ENCODE results near the gene AIRE.
"Not testable (repeated sequence)": the region's sequence is repeated elsewhere in the genome, so short reads cannot be mapped to it uniquely, and the experiment has no call there.

AIRE gene

DNA sequence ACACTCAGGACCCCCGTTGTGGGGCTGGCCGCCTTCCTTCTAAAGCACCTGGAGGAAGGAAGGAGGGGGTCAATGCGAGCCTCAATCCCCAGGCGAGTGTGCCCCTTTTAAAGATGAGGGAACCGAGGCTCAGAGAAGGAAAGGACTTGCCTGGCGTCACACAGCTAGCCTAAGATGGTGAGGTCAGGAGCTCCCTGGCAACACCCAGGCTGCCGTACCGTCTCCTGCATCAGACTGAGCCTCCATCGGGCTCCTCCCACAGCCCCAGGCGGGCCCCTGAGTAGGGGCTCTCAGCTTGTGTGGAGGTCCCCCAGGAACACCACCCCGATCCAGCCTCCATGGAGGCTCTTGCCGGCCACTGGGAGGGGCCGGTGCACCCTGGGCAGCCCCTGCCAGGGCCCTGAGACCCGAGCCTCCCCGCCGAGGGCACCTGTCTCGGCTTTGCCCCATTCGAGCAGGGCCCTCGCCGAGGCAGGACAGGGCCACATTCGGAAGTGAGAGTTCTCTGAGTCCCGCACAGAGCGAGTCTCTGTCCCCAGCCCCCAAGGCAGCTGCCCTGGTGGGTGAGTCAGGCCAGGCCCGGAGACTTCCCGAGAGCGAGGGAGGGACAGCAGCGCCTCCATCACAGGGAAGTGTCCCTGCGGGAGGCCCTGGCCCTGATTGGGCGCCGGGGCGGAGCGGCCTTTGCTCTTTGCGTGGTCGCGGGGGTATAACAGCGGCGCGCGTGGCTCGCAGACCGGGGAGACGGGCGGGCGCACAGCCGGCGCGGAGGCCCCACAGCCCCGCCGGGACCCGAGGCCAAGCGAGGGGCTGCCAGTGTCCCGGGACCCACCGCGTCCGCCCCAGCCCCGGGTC, at the start of gene AIRE:
Gene AIRE, plus strand, starts transcription at position 739 of the 855 bp plus-strand sequence. CDS start 131 bp downstream, outside the sequence.
- DNase-seq (ENCODE audit: low read depth in 2 of 2) = no peak

DNA sequence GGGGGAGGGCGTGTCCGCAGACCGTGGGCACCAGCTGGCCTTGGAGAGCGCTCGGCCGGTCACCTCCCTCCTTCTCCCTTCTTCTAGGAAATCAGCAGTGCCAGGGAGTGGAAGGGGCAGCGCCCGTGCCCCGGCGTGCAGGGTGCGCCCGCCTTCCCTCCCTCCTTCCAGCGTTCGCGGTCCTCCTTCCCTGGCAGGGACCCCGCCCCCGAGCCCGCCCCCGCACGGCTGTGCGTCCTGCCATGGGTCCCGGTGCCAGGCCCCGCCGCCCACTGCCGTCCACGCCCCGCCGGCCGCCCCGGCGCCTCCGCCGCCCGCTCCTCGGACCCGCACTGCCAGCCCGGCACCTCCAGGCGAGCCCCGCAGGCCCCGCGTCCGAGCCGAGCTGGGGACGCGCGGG, 45.3 kb upstream of the AIRE start:
- DNase-seq (ENCODE audit: low read depth in 2 of 2) = not testable (repeated sequence)

DNA sequence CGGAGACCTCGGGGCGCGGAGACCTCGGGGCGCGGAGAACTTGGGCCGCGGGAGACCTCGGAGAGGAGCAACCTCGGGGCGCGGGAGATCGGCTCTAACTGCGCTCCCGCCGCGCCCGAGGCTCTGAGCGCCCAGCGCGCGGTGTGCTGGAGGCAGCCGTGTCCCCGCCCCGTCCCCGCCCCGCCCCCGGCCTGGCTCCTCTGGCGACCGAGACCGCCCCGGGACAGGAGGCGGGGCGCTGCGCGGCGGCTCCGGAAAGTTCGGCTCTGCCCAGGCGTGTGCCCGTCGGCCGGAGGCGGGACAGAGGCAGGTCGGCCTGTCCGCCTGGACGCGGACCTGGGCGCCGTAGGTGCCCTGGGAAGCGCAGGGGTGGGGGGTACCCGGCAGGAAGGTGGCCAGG, 44.8 kb upstream of the AIRE start, which contains the start of gene ICOSLG:
Gene ICOSLG, minus strand, starts transcription at position 102 of the 400 bp plus-strand sequence. CDS start 126 bp downstream, outside the sequence.
- DNase-seq (ENCODE audit: low read depth in 2 of 2) = not testable (repeated sequence)

DNA sequence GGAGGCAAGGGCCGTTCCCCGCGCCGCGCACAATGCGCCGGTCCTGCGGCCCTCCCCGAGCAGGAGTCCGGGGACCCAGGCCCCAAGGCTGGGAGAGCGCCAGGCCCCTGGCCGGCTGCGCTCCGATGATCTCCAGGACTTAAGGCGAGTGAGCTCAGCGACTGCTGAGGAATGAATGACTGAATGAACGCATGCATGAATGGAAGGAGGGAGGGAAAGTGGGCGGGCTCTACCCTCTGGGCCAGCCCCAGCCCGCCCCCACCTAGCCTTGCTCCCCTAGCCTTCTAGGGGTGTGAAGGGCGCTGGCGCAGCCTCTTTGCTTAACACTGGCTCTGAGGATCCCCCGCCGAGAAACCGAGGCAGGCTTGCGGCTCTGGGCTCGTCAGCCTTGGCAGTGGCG, 44.4 kb upstream of the AIRE start:
- DNase-seq (ENCODE audit: low read depth in 2 of 2) = not testable (repeated sequence)

DNA sequence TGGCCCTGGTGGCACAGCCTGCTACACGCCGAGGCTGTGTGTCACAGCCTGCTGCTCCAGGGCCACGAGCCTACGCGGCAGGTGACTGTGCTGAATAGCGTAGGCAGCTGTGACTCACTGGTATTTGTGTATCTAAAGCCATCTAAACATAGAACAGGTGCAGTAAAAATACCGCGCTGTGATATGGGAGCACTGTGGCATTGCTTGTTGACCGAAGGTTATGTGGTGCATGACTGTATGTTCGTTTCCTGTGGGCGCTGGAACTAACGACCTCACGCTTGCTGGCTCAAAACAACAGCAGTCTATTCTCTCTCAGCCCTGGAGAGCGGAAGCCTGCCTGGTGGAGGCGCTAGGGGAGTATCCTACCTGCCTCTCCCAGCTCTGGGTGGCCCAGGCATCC, 41.7 kb upstream of the AIRE start:
- not testable (repeated sequence) for DNase-seq (ENCODE audit: low read depth in 2 of 2)

DNA sequence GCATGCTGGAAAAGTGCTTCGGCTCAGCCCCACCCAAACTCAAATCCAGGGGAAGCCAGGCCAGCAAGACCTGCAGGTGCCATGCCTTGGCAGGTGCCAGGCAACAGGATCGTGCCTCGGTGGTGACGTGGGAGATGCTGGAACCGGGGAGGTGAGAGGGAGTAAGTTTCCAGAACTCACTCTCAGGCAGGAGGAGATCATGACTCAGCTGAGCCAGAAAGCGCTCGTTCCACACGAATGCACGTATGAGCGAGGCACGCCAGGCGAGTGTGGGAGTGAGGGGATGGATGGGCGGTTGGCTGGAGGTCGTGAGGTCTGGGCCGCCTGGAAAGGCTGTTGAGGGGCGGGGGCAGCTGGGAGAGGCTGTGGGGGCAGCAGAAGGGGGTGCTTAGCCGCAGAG, 37.8 kb upstream of the AIRE start:
- DNase-seq (ENCODE audit: low read depth in 2 of 2) = not testable (repeated sequence)

DNA sequence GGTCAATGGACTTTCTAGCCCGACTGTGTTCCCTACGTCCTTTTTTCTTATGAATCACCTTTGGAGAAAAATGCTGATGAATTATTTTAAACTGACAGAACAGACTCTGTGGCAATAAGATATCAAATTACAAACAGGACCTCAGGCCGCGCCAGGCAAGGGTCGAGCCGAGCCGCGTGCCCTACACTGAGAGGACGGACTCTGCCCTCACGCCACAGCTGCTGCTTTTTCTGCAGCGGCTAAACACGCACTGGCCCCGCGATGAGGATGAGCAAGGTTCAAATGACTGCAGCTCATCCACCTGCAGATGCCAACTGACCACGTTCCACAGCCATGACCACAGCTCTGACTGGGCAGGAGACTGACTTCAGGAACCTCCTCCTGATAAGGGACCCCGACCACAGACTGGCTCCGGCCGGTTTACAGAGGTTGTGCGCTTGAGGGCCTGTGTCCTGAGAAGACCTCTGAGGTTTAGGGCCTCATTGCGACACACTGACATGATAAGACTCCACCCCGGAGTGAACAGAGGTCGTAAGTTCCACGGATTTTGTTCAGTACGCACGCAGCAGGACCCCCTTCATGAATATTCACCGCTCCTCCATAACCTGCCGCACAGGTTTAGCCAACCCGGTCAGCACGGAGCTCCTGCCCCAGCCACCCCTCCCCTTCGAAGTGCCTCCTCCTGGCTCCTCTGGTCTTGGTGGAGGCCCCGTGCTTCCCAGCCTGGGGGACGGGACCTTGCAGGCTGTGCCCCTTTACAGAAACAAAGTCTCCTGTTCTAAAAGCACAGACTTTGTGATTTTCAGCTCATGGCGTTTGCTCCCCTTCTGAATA, 36.3 kb upstream of the AIRE start:
- DNase-seq (ENCODE audit: low read depth in 2 of 2) = not testable (repeated sequence)

DNA sequence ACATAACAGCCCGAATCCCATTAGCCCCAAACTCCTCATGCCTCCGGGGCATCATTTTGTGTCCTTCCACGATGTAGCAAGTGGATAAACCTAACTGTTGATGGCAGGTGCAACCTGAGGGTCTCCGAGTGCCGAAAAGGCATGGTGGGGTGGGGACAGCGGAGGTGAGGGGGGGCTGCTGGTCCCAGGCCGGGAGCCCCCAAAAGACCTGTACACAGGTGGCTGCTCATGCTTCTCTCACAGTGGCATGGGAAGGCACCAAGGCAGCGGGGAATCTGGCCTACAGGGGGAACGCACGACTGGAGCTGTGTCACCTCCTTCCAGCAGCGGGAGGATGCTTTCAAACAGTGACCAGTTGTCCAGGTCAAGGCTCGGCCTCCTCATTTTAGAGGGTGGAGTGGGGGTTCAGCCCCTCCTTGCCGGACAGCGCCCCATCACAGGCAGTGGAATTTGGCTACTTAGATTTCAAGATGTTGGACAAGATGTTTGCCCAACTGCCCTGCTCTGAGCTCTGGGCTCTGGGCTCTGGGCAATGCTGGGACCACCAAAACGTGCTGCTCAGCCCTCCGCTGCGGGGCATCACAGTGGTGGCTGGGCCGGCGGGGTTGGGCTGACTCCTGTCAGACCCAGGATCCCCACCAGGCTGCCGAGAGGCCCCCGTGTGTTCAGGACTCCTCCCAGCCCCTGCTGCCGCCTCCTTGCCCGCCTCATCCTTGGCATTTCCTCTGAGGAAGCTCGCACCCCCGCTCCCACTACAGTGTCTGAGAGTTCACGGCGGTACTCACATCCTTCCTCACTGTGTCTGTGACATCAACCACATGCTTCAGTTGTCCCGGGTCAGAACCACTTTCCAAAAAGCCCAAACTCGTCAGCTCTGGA, 31.6 kb upstream of the AIRE start:
- DNase-seq (ENCODE audit: low read depth in 2 of 2) = no peak

DNA sequence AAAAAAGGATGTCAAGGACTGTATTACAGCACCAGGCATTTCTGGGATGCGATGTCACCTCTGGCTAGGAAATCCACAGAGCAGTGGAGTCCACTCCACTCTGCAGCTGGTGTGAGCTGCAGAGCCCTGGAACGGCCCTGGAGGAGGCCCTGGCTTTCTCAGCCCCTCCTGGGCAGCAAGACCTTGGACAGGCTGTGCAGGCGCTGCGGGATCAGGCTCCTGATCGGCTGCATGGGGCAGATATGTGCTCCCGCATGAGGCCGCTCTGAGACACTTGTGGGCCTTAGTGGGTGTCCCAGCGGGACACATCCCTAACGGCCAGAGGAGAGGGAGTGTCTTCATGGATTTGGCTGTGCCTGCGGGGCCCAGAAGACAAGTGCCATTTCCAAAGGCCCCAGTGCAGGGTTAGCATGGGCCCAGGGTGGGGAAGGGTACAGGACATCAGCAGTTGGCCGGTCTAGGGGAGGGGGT, 30.1 kb upstream of the AIRE start:
- DNase-seq (ENCODE audit: low read depth in 2 of 2) = no peak

DNA sequence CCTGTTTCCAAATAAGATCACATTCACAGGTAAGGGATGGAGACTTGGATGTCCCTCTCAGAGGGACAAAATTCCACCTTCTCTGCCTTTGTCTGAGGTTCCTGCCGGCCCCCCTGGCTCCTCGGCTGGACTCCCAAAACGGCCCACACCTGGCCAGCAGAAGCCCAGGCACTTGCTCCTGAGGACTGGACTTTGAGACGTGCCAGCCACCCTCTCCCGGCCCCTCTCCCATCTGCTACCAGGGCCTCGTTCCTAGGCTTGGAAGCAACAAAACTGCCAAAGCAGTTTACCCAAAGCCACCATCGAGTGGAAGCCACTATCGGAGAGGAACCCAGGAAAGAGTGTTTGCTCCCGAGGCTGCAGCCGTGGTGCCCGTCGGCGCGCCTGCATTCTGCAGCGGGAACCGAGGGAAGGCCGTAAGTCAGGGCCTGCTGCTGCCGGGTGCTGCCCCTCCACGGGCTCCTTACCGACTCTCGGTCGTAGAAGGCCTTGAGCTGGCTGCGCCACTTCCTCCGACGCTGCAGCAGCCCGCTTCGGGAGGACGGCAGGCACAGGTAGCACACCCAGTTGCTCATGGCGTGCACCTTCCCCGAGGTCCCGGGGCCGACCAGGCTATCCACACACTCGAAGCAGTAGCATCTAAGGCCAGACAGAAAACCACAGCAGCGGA, 27.5 kb upstream of the AIRE start:
- no peak for DNase-seq (ENCODE audit: low read depth in 2 of 2)

DNA sequence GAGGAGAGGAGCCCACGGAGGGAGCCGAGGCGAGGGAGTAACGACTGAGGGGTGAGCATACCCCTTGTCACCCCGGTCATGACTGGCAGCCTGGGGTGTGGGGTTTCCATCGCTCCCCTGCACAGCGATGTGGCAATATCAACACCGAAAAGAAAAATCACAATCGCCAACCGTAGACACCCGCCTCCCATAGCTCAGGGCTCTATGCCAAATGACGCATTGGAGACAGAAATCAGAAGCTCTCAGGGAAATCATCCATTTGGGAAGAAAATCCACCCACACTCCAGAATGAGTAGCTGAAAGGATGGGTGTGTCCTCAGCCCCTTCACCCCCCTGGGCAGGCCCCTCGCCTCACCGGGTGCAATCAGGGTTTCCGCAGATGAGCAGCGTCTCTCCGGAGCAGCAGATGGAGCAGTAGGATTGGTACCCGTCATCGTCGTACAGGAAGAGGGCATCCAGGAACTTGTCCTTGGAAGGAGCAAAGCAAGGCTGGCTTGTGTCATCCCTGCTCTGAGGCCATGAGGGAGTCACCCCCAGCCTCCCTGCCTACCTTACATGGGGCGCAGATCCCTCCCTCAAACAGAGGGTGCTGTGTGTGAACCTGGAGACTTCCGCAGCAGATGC, 26.5 kb upstream of the AIRE start:
- DNase-seq (ENCODE audit: low read depth in 2 of 2) = no peak

DNA sequence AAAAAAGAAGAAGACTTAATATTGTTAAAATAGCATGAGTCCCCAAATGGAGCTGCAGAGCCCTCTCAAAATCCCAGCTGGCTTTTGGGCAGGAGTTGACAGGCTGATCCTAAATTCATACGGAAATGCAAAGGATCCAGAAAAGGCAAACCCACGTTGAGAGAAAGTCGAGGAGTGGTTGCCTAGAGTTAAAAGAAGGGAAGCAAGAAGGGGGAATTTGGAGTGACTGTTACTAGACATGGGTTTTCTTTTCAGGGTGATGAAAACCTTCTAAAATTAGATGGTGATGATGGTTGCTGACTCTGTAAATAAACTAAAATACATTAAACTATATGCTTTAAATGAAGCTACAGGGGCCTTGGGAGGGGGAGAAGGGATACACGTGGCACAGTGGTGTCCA, 25.6 kb upstream of the AIRE start:
- DNase-seq (ENCODE audit: low read depth in 2 of 2) = no peak

DNA sequence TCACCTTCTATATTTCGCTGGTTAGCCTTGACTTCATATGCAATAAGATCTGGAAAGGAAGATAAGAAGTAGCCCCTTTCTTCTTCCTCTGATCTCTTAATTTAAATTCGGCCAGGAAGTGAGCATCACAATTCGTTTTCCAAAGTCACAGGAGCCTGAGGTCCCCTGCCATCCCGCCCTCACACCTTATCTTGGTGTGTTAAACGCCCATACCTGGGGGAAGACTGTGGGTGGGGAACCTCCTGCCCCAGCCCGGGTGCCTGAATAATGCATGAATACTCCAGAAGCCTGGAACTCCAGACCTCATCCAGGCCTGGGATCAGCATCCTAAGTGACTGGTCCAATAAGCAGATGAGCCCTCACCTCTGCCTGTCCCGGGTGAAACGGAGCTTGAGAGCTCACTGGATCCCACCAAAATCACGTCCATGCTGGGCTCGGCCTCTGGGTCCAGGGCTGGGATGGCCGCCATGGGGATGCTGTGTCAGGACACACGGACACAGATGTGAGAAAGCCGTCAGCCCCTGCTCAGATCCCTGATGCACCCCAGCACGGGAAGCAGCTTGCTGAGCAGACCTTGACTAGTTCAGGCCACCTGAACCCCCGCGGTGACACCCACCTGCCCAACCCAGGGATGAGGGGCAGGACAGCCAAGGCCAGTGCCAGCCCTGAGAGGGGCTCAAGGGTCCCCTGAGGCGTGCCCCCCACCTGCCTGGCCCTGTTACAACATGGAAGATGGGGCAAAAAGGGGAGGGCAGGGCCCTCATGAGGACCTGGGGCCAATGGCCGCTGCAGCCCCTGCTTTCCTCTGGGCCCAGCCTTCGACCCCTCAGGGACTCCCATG, 24.7 kb upstream of the AIRE start:
- DNase-seq (ENCODE audit: low read depth in 2 of 2) = no peak

DNA sequence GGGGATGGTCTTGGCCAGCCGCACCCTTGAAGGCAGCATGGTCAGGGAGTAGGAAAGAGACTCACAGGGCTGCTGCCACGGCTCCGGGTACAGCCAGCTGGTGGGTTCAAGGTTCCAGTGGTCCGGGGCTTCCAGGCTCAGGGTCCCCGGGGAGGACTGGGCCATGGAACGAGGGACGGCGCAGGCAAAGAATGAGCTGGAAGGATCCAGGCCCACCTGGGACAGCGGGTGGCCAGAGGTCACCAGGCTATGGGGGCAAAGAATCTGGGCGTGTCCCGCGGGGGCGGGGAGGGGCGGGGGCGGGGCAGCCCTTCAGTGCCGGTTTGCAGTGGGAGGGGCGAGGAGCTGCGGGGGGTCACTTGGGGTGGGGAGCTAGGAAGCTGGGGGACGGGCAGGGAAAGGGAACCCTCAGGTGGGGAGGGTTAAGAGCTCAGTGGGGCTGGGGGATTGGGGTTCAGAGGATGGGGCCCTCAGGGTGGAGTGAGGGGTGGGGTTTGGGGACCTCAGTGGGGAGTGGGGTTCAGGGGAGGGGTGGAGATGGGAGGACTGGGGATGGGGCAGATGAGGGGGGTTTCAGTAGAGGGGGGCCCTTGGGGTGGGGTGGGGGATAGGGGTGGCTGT, 23.9 kb upstream of the AIRE start, which contains the start of gene DNMT3L:
Gene DNMT3L, minus strand, starts transcription at position 223 of the 621 bp plus-strand sequence. CDS start 638 bp downstream, outside the sequence.
- no peak for DNase-seq (ENCODE audit: low read depth in 2 of 2)

DNA sequence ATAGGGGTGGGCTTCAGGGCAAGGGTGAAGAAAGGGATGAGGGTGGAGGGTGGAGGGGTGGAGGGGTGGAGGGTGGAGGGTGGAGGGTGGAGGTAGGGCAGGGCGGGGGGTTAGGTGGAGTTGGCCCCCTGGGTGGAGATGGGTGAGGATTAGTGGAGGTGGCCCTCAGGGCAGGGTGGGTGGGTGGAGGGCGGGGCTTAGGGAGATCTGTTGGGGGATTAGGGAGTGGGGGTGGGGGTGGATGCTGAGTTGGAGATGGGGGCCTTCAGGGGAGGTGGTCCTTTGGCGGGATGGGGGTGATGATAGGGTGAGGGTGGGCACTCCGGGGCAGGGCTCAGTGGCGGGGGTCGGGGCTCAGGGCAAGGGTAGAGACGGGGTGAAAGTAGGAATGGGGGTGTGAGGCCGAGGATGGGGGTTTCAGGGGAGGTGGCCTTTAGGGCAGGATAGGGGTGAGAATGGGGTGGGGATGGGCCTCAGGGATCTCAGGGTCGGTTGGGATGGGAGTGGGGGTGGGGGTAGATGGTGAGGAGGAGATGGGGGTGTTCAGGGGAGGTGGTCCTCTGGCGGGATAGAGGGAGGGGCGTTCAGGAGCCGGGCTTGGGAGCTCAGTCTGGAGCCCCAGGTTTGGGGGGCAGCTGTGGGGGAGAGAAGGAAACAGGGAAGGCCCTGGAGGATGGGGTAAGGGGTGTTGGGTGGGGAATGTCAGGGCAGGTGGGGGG, 23.2 kb upstream of the AIRE start:
- no peak for DNase-seq (ENCODE audit: low read depth in 2 of 2)

DNA sequence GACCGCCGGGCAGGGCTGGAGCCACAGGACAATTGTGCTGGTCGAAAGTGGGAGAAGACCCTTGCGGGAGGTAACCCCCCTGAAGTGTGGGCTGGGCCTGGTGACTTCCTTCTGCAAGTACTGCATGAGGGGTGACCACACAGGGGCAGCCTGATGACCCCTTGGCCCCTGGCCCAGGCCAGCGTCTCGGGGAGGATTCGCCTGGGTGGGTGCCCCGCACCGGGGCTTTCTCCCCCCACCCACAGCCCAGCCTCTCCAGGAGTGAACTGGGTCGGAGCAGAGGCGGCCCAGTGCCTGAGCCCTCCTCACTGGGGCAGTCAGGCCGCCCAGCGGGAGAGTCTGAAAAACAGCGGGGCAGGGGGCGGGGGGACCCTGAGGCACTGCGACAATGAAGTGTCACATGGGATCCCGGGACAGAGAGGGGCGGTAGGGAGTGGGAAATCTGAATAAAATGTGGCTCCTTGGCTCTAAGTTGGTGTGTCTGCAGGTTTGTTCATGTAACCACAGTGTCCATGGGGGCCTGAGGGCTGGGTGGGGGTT, 22.4 kb upstream of the AIRE start:
- DNase-seq (ENCODE audit: low read depth in 2 of 2) = no peak

DNA sequence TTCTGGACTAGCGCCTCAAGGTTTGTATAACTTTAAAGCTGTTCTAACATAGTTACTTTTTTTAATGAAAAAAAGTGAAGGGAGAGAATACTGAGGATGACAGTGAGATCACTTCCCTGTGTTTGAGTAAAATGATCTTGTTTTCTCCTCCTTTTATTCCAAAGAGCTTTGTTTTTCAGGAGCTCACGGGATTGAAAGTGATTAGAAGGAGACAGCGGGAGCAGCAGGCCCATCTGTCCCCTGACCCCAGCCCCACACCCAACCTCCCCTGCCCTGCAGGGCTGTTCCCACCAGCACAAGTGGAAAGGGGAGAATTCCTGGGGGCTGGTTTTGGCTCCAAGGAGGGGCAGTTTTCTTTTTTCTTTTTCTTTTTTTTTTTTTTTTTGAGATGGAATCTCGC, 21.9 kb upstream of the AIRE start:
- DNase-seq (ENCODE audit: low read depth in 2 of 2) = no peak

DNA sequence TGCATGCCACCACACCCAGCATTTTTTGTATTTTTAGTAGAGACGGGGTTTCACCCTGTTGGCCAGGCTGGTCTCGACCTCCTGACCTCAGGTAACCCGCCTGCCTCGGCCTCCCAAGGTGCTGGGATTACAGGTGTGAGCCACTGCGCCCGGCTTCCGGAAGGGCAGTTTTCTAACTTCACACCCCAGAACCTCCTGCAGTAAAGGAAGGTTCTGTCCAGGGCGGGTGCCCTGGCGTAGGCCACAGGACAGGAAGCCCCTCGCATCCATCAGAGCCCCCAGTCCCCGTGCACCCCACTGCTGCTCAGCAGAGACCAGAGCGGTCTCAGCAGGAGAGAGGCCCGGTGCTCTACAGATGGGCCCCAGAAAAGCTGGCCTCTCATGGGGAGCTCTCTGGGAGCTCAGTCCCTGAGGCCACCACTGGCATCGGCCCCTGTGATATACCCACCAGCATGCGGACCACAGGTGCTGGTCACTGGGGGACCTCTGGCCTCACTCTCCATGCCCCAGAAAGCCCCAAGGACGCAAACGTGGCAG, 19.9 kb upstream of the AIRE start:
- no peak for DNase-seq (ENCODE audit: low read depth in 2 of 2)
